Measurements from ENCODE around the gene ADAMTS17.
A peak's percentile ranks its signal among the peaks of the same experiment; 100 is the strongest.
"Not testable (repeated sequence)": the region's sequence is repeated elsewhere in the genome, so short reads cannot be mapped to it uniquely, and the experiment has no call there.

The ADAMTS17 gene

GRCh38 chr15:99982662-99983061 is 359.1 kb downstream of the ADAMTS17 start:
- H2AFZ ChIP-seq (ENCODE audit: low read depth, low read length): no peak overlapping the region
- H3K27ac ChIP-seq (ENCODE audit: low read length): no peak overlapping the region
- H3K4me2 ChIP-seq (ENCODE audit: low read length): no peak overlapping the region
- H3K36me3 ChIP-seq (replicated peaks; ENCODE audit: low read depth, low read length): no peaks in the 10 kb centered on the region
- H4K20me1 ChIP-seq (ENCODE audit: insufficient read depth, low read length): no peaks in the 10 kb centered on the region
- no peaks in the 10 kb centered on the region for H3K79me2 ChIP-seq (ENCODE audit: low read length)
- H3K27me3 ChIP-seq (ENCODE audit: low read depth, low read length): peaks cover 4% of the 10 kb centered on the region; the same call in 1 of the 2 replicates
- H3K9me3 ChIP-seq (ENCODE audit: insufficient read depth, low read length): no peaks in the 10 kb centered on the region
- H3K4me1 ChIP-seq (ENCODE audit: low read length): no peaks in the 10 kb centered on the region
- no peak overlapping the region for H3K4me3 ChIP-seq (ENCODE audit: low read length)
- no peak overlapping the region for H3K9ac ChIP-seq (ENCODE audit: low read length)
- no peak for TF ChIP-seq EZH2phosphoT487 (IDR thresholded peaks at IDR 0.05; ENCODE audit: low read depth)
- TF ChIP-seq, protein P1, sequence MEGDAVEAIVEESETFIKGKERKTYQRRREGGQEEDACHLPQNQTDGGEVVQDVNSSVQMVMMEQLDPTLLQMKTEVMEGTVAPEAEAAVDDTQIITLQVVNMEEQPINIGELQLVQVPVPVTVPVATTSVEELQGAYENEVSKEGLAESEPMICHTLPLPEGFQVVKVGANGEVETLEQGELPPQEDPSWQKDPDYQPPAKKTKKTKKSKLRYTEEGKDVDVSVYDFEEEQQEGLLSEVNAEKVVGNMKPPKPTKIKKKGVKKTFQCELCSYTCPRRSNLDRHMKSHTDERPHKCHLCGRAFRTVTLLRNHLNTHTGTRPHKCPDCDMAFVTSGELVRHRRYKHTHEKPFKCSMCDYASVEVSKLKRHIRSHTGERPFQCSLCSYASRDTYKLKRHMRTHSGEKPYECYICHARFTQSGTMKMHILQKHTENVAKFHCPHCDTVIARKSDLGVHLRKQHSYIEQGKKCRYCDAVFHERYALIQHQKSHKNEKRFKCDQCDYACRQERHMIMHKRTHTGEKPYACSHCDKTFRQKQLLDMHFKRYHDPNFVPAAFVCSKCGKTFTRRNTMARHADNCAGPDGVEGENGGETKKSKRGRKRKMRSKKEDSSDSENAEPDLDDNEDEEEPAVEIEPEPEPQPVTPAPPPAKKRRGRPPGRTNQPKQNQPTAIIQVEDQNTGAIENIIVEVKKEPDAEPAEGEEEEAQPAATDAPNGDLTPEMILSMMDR (IDR thresholded peaks at IDR 0.05; ENCODE audit: low read depth, low read length): no peak

GRCh38 chr15:99981839-99982658 is 359.7 kb downstream of the ADAMTS17 start:
- Histone ChIP-seq H3K4me2 (ENCODE audit: low read length) (no peak overlapping the region), H3K36me3 (replicated peaks; ENCODE audit: low read depth, low read length) (no peaks in the 10 kb centered on the region), H3K4me3 (ENCODE audit: low read length) (no peak overlapping the region), H2AFZ (ENCODE audit: low read depth, low read length) (no peak overlapping the region), H3K27me3 (ENCODE audit: low read depth, low read length) (peaks cover 4% of the 10 kb centered on the region; the same call in 1 of the 2 replicates), H3K9ac (ENCODE audit: low read length) (no peak overlapping the region), H4K20me1 (ENCODE audit: insufficient read depth, low read length) (no peaks in the 10 kb centered on the region), H3K9me3 (ENCODE audit: insufficient read depth, low read length) (no peaks in the 10 kb centered on the region), H3K79me2 (ENCODE audit: low read length) (no peaks in the 10 kb centered on the region), H3K4me1 (ENCODE audit: low read length) (no peaks in the 10 kb centered on the region), H3K27ac (ENCODE audit: low read length) (no peak overlapping the region)
- TF ChIP-seq EZH2phosphoT487 (IDR thresholded peaks at IDR 0.05; ENCODE audit: low read depth): no peak
- TF ChIP-seq, protein P1 (IDR thresholded peaks at IDR 0.05; ENCODE audit: low read depth, low read length): no peak

DNA sequence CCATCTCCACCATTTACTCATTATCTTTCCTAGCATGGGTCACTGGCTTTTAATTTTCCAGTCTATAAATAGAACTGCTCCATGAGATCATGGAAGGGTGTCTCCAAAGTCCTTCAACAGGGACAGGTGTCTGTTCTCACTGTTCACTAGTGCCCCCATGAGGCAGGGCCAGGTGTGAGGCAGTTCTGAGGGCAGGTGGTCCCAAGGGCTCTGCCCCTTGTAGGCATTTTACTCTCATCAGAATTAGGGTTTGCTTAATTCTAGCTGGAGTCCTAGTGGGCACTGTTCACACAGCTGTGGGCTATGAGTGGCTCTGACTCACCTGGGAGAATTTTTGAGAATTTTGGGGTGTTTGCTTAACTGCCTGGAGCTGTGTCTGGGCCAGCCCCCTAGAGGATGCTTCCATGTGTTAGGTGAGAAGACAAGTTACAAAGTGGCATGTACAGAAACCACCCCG is 360.6 kb downstream of the ADAMTS17 start:
- Histone ChIP-seq H3K27me3 (ENCODE audit: low read depth, low read length) (peaks cover 4% of the 10 kb centered on the region; the same call in 1 of the 2 replicates), H3K4me2 (ENCODE audit: low read length) (no peak overlapping the region), H3K4me3 (ENCODE audit: low read length) (no peak overlapping the region), H3K9me3 (ENCODE audit: insufficient read depth, low read length) (no peaks in the 10 kb centered on the region), H3K79me2 (ENCODE audit: low read length) (no peaks in the 10 kb centered on the region), H3K27ac (ENCODE audit: low read length) (no peak overlapping the region), H4K20me1 (ENCODE audit: insufficient read depth, low read length) (no peaks in the 10 kb centered on the region), H3K9ac (ENCODE audit: low read length) (no peak overlapping the region), H3K4me1 (ENCODE audit: low read length) (no peaks in the 10 kb centered on the region), H2AFZ (ENCODE audit: low read depth, low read length) (no peak overlapping the region), H3K36me3 (replicated peaks; ENCODE audit: low read depth, low read length) (no peaks in the 10 kb centered on the region)
- TF ChIP-seq, protein P1 (IDR thresholded peaks at IDR 0.05; ENCODE audit: low read depth, low read length): peak; percentile 43
- TF ChIP-seq EZH2phosphoT487 (IDR thresholded peaks at IDR 0.05; ENCODE audit: low read depth): no peak

GRCh38 chr15:99980752-99981151 is 361.0 kb downstream of the ADAMTS17 start:
- peaks cover 4% of the 10 kb centered on the region; the same call in 1 of the 2 replicates for H3K27me3 ChIP-seq (ENCODE audit: low read depth, low read length)
- no peaks in the 10 kb centered on the region for H4K20me1 ChIP-seq (ENCODE audit: insufficient read depth, low read length)
- H3K27ac ChIP-seq (ENCODE audit: low read length): no peak overlapping the region
- no peak overlapping the region for H3K9ac ChIP-seq (ENCODE audit: low read length)
- H3K4me1 ChIP-seq (ENCODE audit: low read length): no peaks in the 10 kb centered on the region
- H3K9me3 ChIP-seq (ENCODE audit: insufficient read depth, low read length): no peaks in the 10 kb centered on the region
- no peak overlapping the region for H2AFZ ChIP-seq (ENCODE audit: low read depth, low read length)
- H3K4me3 ChIP-seq (ENCODE audit: low read length): no peak overlapping the region
- H3K4me2 ChIP-seq (ENCODE audit: low read length): no peak overlapping the region
- TF ChIP-seq, protein P1 (IDR thresholded peaks at IDR 0.05; ENCODE audit: low read depth, low read length): no peak
- no peak for TF ChIP-seq EZH2phosphoT487 (IDR thresholded peaks at IDR 0.05; ENCODE audit: low read depth)
- no peaks in the 10 kb centered on the region for H3K79me2 ChIP-seq (ENCODE audit: low read length)
- H3K36me3 ChIP-seq (replicated peaks; ENCODE audit: low read depth, low read length): no peaks in the 10 kb centered on the region

GRCh38 chr15:99979886-99980285 is 361.9 kb downstream of the ADAMTS17 start:
- not testable (repeated sequence) for H3K36me3 ChIP-seq (replicated peaks; ENCODE audit: low read depth, low read length); H2AFZ ChIP-seq (ENCODE audit: low read depth, low read length); H3K79me2 ChIP-seq (ENCODE audit: low read length); H3K9ac ChIP-seq (ENCODE audit: low read length); H3K4me3 ChIP-seq (ENCODE audit: low read length); H3K27me3 ChIP-seq (ENCODE audit: low read depth, low read length); H3K27ac ChIP-seq (ENCODE audit: low read length); H3K9me3 ChIP-seq (ENCODE audit: insufficient read depth, low read length); H3K4me2 ChIP-seq (ENCODE audit: low read length); H3K4me1 ChIP-seq (ENCODE audit: low read length); H4K20me1 ChIP-seq (ENCODE audit: insufficient read depth, low read length)

Data from OCI-LY3 (cell line).